Panc1 (cell line): ENCODE data around the gene TOM1.

Experiments
- CTCF ChIP-seq: fragments of 450-650 bp; IDR thresholded peaks from 2 replicates; pipeline ENCODE4 v1.5.1; 2017; ENCODE audit warnings: mild to moderate bottlenecking
- POLR2AphosphoS5 ChIP-seq: IDR thresholded peaks from 2 replicates; pipeline ENCODE4 v1.6.1; 2012; ENCODE audit warnings: mild to moderate bottlenecking, low read depth, low read length, moderate library complexity
- REST ChIP-seq, 2 experiments: IDR thresholded peaks; 2 replicates each; pipeline ENCODE4 v1.6.1; 2011 to 2012; ENCODE audit warnings: low read depth in 2 of 2, control low read depth in 1 of 2, low read length in 1 of 2, mild to moderate bottlenecking in 1 of 2, moderate library complexity in 1 of 2; ENCODE audit not compliant: insufficient read depth in 1 of 2
- SIN3A ChIP-seq: IDR thresholded peaks from 2 replicates; pipeline ENCODE4 v1.6.1; 2012; ENCODE audit warnings: low read depth, mild to moderate bottlenecking, low read length, moderate library complexity, borderline replicate concordance; ENCODE audit not compliant: insufficient read depth
- TCF7L2 ChIP-seq: IDR thresholded peaks from 2 replicates; pipeline ENCODE4 v1.6.1; 2011; ENCODE audit warnings: mild to moderate bottlenecking, low read depth, low read length, inconsistent platforms

GRCh38 chr22:35341090-35341874 lies 41.6 kb downstream of the TOM1 start:
- TF ChIP-seq CTCF (no peak), POLR2AphosphoS5 (no peak), TCF7L2 (no peak), SIN3A (no peak), REST (IDR thresholded peaks at IDR 0.05; ENCODE audit: insufficient read depth in 1 of 2, low read depth in 2 of 2, low read length in 1 of 2) (no peak)
